ENCODE data around the gene ABHD16A. TPM values are rescaled to one million over a fixed set of nuclear protein-coding genes. Genes with fewer than 3 reads are reported as not detected.
A peak's percentile ranks its signal among the peaks of the same experiment; 100 is the strongest.

Gene ABHD16A
- total and polyA plus RNA-seq, 2 of the 13 experiments (the other 11 are each of a cell fraction or from before 2014, with no cell fraction given) = 43.5 to 45.4 TPM

DNA sequence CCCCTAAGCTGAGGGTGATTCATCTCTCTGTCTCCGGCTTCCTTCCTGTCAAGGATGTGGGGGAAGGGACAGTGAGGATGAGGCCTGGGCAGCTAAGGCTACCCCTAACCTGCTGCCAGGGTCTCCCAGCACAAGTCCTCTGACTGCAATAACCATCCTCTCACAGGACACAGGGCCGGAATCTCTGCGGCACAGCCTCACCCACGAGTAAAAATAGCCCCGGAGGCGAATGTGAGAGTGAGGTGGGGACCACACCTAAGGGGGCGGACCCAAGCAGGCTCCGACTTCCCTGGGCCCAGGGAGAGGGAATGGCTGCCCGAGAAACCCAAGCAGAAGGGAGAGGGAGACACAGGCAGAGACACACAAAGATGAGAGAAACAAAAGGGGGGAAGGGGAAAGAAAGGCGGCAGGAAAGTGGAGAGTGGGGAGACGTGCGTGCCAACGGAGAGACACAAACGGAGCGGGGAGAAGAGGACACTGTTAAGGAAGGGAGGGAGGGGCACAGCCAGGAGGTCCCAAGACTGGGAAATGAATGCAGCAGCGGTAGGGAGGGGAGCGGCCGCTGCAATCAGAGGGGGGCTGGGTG lies 31.8 kb upstream of the ABHD16A start (continued):
- TF ChIP-seq, protein P1, sequence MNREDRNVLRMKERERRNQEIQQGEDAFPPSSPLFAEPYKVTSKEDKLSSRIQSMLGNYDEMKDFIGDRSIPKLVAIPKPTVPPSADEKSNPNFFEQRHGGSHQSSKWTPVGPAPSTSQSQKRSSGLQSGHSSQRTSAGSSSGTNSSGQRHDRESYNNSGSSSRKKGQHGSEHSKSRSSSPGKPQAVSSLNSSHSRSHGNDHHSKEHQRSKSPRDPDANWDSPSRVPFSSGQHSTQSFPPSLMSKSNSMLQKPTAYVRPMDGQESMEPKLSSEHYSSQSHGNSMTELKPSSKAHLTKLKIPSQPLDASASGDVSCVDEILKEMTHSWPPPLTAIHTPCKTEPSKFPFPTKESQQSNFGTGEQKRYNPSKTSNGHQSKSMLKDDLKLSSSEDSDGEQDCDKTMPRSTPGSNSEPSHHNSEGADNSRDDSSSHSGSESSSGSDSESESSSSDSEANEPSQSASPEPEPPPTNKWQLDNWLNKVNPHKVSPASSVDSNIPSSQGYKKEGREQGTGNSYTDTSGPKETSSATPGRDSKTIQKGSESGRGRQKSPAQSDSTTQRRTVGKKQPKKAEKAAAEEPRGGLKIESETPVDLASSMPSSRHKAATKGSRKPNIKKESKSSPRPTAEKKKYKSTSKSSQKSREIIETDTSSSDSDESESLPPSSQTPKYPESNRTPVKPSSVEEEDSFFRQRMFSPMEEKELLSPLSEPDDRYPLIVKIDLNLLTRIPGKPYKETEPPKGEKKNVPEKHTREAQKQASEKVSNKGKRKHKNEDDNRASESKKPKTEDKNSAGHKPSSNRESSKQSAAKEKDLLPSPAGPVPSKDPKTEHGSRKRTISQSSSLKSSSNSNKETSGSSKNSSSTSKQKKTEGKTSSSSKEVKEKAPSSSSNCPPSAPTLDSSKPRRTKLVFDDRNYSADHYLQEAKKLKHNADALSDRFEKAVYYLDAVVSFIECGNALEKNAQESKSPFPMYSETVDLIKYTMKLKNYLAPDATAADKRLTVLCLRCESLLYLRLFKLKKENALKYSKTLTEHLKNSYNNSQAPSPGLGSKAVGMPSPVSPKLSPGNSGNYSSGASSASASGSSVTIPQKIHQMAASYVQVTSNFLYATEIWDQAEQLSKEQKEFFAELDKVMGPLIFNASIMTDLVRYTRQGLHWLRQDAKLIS (CRISPR knock-in tag; IDR thresholded peaks at IDR 0.05) = 0 out of 2 replicates have a peak, but pooled peaks have one; percentile 18
- TF ChIP-seq HNRNPH1 (optimal IDR thresholded peaks at IDR 0.05; ENCODE audit: low read depth, low read length) (no peak), ESRRA (CRISPR knock-in tag; IDR thresholded peaks at IDR 0.05; ENCODE audit: low read depth) (no peak), SALL2 (CRISPR knock-in tag; IDR thresholded peaks at IDR 0.05) (no peak), MLLT10 (CRISPR knock-in tag; IDR thresholded peaks at IDR 0.05) (no peak), CEBPB (IDR thresholded peaks at IDR 0.05; ENCODE audit: borderline replicate concordance, low read depth, low read length) (no peak), KMT2B (CRISPR knock-in tag; IDR thresholded peaks at IDR 0.05) (no peak), ZNF333 (CRISPR knock-in tag; IDR thresholded peaks at IDR 0.05; ENCODE audit: borderline replicate concordance) (no peak), MAF1 (CRISPR knock-in tag; IDR thresholded peaks at IDR 0.05; ENCODE audit: borderline replicate concordance) (no peak), ZNF205 (CRISPR knock-in tag; IDR thresholded peaks at IDR 0.05) (no peak), RARA (CRISPR knock-in tag; IDR thresholded peaks at IDR 0.05) (peak; percentile 49), MTF1 (CRISPR knock-in tag; IDR thresholded peaks at IDR 0.05) (no peak), ZBTB20 (CRISPR knock-in tag; IDR thresholded peaks at IDR 0.05; ENCODE audit: borderline replicate concordance, low read depth) (no peak; the same call in 1 of the 2 replicates), ZSCAN9 (CRISPR knock-in tag; IDR thresholded peaks at IDR 0.05; ENCODE audit: borderline replicate concordance) (no peak), KDM5B (CRISPR knock-in tag; IDR thresholded peaks at IDR 0.05; ENCODE audit: borderline replicate concordance) (no peak), ZKSCAN8 (CRISPR knock-in tag; IDR thresholded peaks at IDR 0.05; ENCODE audit: borderline replicate concordance) (no peak; the same call in 1 of the 2 replicates), ZNF547 (CRISPR knock-in tag; IDR thresholded peaks at IDR 0.05) (no peak), ZNF432 (CRISPR knock-in tag; IDR thresholded peaks at IDR 0.05; ENCODE audit: borderline replicate concordance) (no peak), TAF15 (IDR thresholded peaks at IDR 0.05; ENCODE audit: low read depth, low read length, poor library complexity, severe bottlenecking) (no peak), KDM3A (CRISPR knock-in tag; IDR thresholded peaks at IDR 0.05; ENCODE audit: low read depth) (no peak)
- TF ChIP-seq, protein P2, sequence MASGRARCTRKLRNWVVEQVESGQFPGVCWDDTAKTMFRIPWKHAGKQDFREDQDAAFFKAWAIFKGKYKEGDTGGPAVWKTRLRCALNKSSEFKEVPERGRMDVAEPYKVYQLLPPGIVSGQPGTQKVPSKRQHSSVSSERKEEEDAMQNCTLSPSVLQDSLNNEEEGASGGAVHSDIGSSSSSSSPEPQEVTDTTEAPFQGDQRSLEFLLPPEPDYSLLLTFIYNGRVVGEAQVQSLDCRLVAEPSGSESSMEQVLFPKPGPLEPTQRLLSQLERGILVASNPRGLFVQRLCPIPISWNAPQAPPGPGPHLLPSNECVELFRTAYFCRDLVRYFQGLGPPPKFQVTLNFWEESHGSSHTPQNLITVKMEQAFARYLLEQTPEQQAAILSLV (CRISPR knock-in tag; IDR thresholded peaks at IDR 0.05; ENCODE audit: borderline replicate concordance) = peak; percentile 35; the same call in 1 of the 2 replicates
- TF ChIP-seq, protein P3, sequence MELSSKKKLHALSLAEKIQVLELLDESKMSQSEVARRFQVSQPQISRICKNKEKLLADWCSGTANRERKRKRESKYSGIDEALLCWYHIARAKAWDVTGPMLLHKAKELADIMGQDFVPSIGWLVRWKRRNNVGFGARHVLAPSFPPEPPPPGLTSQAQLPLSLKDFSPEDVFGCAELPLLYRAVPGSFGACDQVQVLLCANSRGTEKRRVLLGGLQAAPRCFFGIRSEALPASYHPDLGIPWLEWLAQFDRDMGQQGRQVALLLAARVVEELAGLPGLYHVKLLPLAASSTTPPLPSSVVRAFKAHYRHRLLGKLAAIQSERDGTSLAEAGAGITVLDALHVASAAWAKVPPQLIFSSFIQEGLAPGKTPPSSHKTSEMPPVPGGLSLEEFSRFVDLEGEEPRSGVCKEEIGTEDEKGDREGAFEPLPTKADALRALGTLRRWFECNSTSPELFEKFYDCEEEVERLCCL (CRISPR knock-in tag; IDR thresholded peaks at IDR 0.05; ENCODE audit: borderline replicate concordance) = no peak
- TF ChIP-seq, protein P4, sequence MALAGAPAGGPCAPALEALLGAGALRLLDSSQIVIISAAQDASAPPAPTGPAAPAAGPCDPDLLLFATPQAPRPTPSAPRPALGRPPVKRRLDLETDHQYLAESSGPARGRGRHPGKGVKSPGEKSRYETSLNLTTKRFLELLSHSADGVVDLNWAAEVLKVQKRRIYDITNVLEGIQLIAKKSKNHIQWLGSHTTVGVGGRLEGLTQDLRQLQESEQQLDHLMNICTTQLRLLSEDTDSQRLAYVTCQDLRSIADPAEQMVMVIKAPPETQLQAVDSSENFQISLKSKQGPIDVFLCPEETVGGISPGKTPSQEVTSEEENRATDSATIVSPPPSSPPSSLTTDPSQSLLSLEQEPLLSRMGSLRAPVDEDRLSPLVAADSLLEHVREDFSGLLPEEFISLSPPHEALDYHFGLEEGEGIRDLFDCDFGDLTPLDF (CRISPR knock-in tag; IDR thresholded peaks at IDR 0.05) = no peak
